BLaER1 treated with 17β-estradiol and CSF1 and Interleukin-3, amounts not matched to agents 10 nM and 100 nM (cell line): Measurements from ENCODE around the gene FYN.

Experiments used
- H3K27ac ChIP-seq, 11 experiments: shearing (Covaris generic); formaldehyde crosslinking; 2 replicates each; pipeline ENCODE4 v1.8.1; 2022
- H3K27me3 ChIP-seq, 11 experiments: shearing (Covaris generic); formaldehyde crosslinking; 2 replicates each; pipeline ENCODE4 v1.8.1; 2022
- H3K36me3 ChIP-seq, 11 experiments: shearing (Covaris generic); formaldehyde crosslinking; 2 replicates each; pipeline ENCODE4 v1.8.1; 2022
- H3K4me1 ChIP-seq, 10 experiments: shearing (Covaris generic); formaldehyde crosslinking; 2 replicates each; pipeline ENCODE4 v1.8.1; 2022
- H3K4me2 ChIP-seq, 11 experiments: shearing (Covaris generic); formaldehyde crosslinking; 2 replicates each; pipeline ENCODE4 v1.8.1; 2022
- H3K4me3 ChIP-seq, 10 experiments: shearing (Covaris generic); formaldehyde crosslinking; 2 replicates each; pipeline ENCODE4 v1.8.1; 2022
- H3K9ac ChIP-seq, 11 experiments: shearing (Covaris generic); formaldehyde crosslinking; 2 replicates each; pipeline ENCODE4 v1.8.1; 2022
- H3K9me3 ChIP-seq, 11 experiments: shearing (Covaris generic); formaldehyde crosslinking; replicated peaks in 1 of 11; 2 replicates each; pipeline ENCODE4 v1.8.1; 2022
- H4K20me1 ChIP-seq, 11 experiments: shearing (Covaris generic); formaldehyde crosslinking; 2 replicates each; pipeline ENCODE4 v1.8.1; 2022
- Cebpa-rat ChIP-seq, 11 experiments: shearing (Covaris generic); IDR thresholded peaks; 2 replicates each; pipeline ENCODE4 v1.8.1; 2022

The FYN gene

DNA sequence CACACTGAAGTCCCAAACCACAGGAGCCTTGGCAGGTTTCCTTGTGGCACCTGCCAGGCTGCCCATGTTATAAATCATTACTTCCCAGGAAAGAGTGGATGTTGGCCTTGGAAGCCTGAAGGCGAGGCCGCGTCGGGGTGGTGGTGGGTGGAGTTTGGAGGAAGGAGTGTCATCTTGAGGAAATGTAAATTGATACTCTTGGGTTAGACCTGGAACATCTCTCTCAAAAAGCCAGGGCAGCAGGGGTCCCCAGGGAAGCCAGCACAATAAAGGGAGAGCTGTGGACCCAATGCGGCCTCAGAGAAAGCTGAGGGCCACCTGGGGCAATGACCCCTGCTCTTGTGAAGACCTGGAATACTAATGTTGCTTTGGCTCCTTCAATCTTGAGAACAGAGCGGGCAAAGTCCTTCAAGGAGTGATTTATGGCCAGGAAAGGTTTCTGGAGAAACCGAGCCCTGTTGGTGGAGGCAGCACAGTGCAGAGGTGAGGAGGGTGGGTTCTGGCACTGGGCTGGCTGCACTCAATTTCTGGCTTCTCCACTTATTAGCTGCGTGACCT is 241.3 kb downstream of the FYN start:
- Histone ChIP-seq H3K27me3 (no peaks in the 10 kb centered on the region), H3K4me2 (peak overlapping the region in 7 of 11 experiments; percentile 1 to 65 (median 7); a peak in 8 of 22 replicates), H3K27ac (no peak overlapping the region), H3K36me3 (no peaks in the 10 kb centered on the region), H3K9ac (no peak overlapping the region), H4K20me1 (no peaks in the 10 kb centered on the region), H3K9me3 (peaks cover 4 to 12% (median 7%) of the 10 kb centered on the region in 11 experiments; a peak in 12 of 22 replicates), H3K4me1 (peaks cover 0 to 33% (median 20%) of the 10 kb centered on the region in 10 experiments; a peak in 15 of 20 replicates), H3K4me3 (no peak overlapping the region)
- no peak for TF ChIP-seq Cebpa-rat (IDR thresholded peaks at IDR 0.05)

DNA sequence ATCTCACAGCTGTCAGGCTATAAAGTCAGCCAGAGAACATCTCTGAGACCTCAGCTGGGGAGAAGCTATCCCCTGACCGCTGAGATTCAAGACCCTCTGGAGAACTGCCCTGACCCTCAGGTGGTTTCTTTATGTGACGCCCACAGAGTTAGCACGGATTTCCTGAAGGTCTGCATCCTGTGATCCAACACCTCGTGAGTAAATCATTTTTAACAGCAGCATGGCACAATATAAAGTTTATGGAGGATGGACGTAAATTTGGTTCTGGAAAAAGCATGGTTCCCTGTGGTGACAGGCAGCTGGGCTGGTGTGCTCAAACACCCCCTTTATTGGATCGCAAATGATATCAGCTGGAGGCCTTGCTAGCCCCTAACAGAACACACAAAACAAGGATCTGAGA is 242.2 kb downstream of the FYN start:
- H3K4me1 ChIP-seq: peaks cover 0 to 33% (median 21%) of the 10 kb centered on the region in 10 experiments; a peak in 15 of 20 replicates
- no peaks in the 10 kb centered on the region for H3K27me3 ChIP-seq
- H3K36me3 ChIP-seq: no peaks in the 10 kb centered on the region
- H3K27ac ChIP-seq: no peak overlapping the region
- H3K4me3 ChIP-seq: no peak overlapping the region
- H3K4me2 ChIP-seq: peak overlapping the region in 8 of 11 experiments; percentile 7 to 65 (median 46); a peak in 14 of 22 replicates
- peaks cover 4 to 12% (median 7%) of the 10 kb centered on the region in 11 experiments; a peak in 12 of 22 replicates for H3K9me3 ChIP-seq
- no peak for TF ChIP-seq Cebpa-rat (IDR thresholded peaks at IDR 0.05)
- H4K20me1 ChIP-seq: no peaks in the 10 kb centered on the region
- H3K9ac ChIP-seq: no peak overlapping the region; a peak in 1 of 22 replicates

DNA sequence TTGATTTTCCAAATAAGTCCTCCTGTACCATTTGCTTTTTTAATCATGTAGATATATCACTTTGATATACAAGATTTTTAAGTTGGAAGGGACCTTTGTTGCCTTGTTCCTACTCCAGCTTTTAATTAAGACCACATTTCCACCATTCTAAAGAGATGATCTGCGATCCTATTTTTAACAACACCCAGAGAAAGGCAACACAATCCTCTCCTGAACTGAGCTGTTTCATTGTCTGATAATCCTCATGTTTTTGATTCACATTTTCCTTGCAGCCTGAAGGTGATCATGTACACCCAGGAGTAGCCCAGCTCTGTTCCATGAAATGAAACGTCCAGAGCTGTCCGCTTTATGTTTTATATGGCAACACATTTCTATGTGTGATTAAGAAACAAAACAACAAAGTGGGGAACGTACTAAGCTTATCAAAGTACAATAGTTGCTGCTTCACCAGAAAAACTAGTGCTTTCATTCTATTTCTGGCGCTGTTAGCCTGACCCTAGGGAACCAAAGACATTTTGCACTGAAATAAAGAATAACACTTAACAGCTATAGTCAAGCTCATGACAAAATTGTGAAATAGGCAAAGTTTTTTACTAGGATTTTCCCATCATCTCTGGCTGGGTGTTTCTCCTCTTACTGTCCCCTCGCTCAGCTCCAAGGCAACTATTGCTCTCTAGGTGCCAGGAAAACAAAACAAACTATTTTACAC is 245.0 kb downstream of the FYN start:
- Histone ChIP-seq H3K9me3 (peaks cover 4 to 12% (median 7%) of the 10 kb centered on the region in 11 experiments; a peak in 12 of 22 replicates), H3K4me2 (peak overlapping the region in 5 of 11 experiments; percentile 4 to 50 (median 20); a peak in 7 of 22 replicates), H3K36me3 (no peaks in the 10 kb centered on the region), H3K4me3 (no peak overlapping the region), H3K27me3 (no peaks in the 10 kb centered on the region), H4K20me1 (no peaks in the 10 kb centered on the region), H3K4me1 (peaks cover 12 to 46% (median 30%) of the 10 kb centered on the region in 10 experiments), H3K9ac (no peak overlapping the region), H3K27ac (no peak overlapping the region)
- TF ChIP-seq Cebpa-rat (IDR thresholded peaks at IDR 0.05): no peak

DNA sequence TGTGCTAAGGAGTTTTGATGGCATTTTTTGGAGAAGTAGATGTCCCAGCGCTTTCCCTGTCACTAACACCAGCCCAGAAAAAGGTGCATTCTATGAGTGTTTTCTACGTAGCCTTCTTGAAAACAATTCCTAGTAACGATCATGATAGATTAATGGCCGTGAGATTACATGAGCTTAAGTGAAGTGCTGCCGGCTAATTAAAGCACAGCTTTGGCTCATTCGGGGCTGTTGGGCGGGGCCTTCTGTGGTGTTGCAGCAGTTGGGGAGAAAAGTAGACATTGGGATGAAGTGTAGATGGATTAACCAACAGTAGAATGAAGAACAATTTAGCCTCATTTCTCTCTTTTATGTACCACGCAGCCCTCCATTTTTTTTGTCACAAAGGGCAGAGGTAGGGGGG is 246.8 kb downstream of the FYN start:
- Histone ChIP-seq H4K20me1 (no peaks in the 10 kb centered on the region), H3K9me3 (peaks cover 4 to 12% (median 7%) of the 10 kb centered on the region in 11 experiments; a peak in 12 of 22 replicates), H3K4me2 (no peak overlapping the region), H3K36me3 (no peaks in the 10 kb centered on the region), H3K27ac (no peak overlapping the region), H3K4me3 (no peak overlapping the region), H3K27me3 (no peaks in the 10 kb centered on the region), H3K4me1 (peaks cover 12 to 36% (median 22%) of the 10 kb centered on the region in 10 experiments), H3K9ac (no peak overlapping the region)
- TF ChIP-seq Cebpa-rat (IDR thresholded peaks at IDR 0.05): no peak

DNA sequence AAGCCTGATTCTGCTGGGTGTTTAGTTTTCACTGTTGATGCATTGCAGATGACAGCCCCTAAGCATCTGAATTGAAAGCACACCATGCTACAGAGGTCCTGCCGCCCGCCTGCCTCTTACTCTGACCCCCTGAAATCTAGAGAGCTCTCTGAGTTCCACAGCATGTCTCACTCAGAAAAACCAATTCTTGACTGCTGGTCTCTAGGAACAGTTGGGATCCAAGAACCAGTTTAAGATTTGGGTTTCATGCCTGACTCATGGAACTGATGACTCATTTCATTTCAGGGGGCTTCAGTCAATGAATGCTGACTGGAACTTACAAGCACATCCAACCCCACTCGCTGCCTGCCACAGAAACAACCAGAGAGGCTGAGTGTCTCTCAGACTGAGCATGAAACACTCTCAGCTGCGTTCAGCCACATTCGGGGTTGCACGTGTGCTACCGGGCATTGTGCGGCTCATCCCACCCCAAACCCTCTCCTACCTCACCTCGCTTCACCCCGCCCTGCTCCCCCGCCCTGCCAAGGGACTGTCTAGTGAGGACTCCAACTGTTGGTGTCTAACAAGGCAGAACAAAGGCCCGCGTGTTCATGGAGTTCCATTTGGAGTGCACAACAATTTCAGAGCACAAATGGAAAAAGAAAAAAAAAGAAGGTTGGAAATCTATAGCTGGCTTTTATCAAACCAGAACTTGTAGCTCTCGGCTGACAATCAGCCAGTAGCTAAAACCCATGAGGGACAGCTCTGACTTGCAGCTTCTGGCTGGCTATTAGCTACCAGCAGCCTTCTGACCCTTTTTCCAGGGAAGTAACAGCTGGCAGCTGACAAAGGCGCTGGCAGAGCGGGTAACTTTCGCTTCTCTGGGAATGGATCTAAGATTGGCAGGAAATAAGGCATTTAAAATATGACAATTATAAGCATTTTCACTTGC is 247.5 kb downstream of the FYN start:
- H3K9me3 ChIP-seq: peaks cover 4 to 12% (median 7%) of the 10 kb centered on the region in 11 experiments; a peak in 12 of 22 replicates
- H3K27ac ChIP-seq: peak overlapping the region in 4 of 11 experiments; percentile 14 to 61 (median 46); a peak in 5 of 22 replicates
- no peak overlapping the region; a peak in 1 of 22 replicates for H3K9ac ChIP-seq
- H3K27me3 ChIP-seq: no peaks in the 10 kb centered on the region
- peak overlapping the region in 4 of 11 experiments; percentile 12 to 64 (median 50); a peak in 6 of 22 replicates for H3K4me2 ChIP-seq
- H3K4me1 ChIP-seq: peaks cover 12 to 32% (median 20%) of the 10 kb centered on the region in 10 experiments
- H3K36me3 ChIP-seq: no peaks in the 10 kb centered on the region
- no peaks in the 10 kb centered on the region for H4K20me1 ChIP-seq
- no peak overlapping the region for H3K4me3 ChIP-seq
- TF ChIP-seq Cebpa-rat (IDR thresholded peaks at IDR 0.05): no peak

DNA sequence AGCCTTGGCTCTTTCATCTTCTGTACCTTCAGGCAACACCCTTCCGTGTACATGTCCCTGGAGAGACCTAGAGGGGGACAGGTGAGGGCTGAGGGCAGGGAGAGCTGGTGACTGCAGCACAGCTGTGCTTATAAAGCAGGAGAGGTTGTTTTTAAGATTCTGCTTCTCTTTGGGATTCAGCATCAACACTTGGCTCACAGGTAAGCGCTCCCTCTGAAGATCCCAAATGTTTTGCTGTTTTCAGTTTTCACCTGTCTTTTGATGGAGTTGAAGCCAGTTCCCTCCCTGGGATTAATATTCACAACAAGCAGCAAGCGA is 248.2 kb downstream of the FYN start:
- H3K4me1 ChIP-seq: peaks cover 16 to 39% (median 26%) of the 10 kb centered on the region in 10 experiments

DNA sequence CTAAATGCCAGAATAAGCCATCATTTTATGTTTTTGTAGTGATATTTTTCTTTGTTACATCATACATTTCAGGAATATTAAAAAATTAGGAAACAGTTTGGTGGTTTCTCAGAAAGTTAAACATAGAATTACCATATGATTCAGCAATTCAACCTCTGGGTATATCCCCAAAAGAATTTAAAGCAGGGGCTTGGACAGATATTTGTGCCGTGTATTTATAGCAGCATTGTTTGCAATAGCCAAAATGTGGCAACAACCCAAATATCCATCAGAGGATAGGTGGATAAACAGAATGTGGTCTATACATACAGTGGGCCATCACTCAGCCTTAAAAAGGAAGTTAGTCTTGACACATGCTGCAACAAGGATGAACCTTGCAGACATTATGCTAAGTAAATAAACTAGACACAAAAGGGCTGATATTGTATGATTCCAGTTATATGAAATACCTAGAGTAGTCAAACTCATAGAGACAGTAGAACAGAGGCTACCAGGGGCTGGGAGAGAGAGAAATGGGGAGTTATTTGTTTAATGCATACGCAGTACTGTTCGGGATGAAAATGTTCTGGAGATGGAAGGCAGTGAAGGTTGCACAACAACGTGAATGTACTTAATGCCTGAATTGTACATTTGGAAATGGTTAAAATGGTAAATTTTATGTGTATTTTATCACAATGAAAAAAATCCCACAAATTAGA is 248.7 kb downstream of the FYN start:
- Histone ChIP-seq H3K4me3 (no peak overlapping the region), H3K4me1 (peaks cover 19 to 44% (median 31%) of the 10 kb centered on the region in 10 experiments), H3K4me2 (peak overlapping the region in 8 of 11 experiments; percentile 7 to 64 (median 26); a peak in 11 of 22 replicates), H3K27ac (peak overlapping the region in 4 of 11 experiments; percentile 14 to 61 (median 46); a peak in 7 of 22 replicates), H4K20me1 (no peaks in the 10 kb centered on the region), H3K9me3 (peaks cover 4 to 9% (median 6%) of the 10 kb centered on the region in 11 experiments; a peak in 12 of 22 replicates), H3K27me3 (no peaks in the 10 kb centered on the region), H3K36me3 (no peaks in the 10 kb centered on the region), H3K9ac (no peak overlapping the region; a peak in 1 of 22 replicates)
- no peak for TF ChIP-seq Cebpa-rat (IDR thresholded peaks at IDR 0.05)

More for the DNA sequence above, 248.2 kb downstream of the FYN start:
- peaks cover 4 to 12% (median 7%) of the 10 kb centered on the region in 11 experiments; a peak in 12 of 22 replicates for H3K9me3 ChIP-seq
- peak overlapping the region in 4 of 11 experiments; percentile 14 to 61 (median 46); a peak in 7 of 22 replicates for H3K27ac ChIP-seq
- H3K4me2 ChIP-seq: peak overlapping the region in 7 of 11 experiments; percentile 7 to 64 (median 38); a peak in 10 of 22 replicates
- no peak for TF ChIP-seq Cebpa-rat (IDR thresholded peaks at IDR 0.05)
- no peak overlapping the region; a peak in 1 of 22 replicates for H3K9ac ChIP-seq
- H3K4me3 ChIP-seq: no peak overlapping the region
- no peaks in the 10 kb centered on the region for H3K36me3 ChIP-seq
- no peaks in the 10 kb centered on the region for H3K27me3 ChIP-seq
- no peaks in the 10 kb centered on the region for H4K20me1 ChIP-seq

DNA sequence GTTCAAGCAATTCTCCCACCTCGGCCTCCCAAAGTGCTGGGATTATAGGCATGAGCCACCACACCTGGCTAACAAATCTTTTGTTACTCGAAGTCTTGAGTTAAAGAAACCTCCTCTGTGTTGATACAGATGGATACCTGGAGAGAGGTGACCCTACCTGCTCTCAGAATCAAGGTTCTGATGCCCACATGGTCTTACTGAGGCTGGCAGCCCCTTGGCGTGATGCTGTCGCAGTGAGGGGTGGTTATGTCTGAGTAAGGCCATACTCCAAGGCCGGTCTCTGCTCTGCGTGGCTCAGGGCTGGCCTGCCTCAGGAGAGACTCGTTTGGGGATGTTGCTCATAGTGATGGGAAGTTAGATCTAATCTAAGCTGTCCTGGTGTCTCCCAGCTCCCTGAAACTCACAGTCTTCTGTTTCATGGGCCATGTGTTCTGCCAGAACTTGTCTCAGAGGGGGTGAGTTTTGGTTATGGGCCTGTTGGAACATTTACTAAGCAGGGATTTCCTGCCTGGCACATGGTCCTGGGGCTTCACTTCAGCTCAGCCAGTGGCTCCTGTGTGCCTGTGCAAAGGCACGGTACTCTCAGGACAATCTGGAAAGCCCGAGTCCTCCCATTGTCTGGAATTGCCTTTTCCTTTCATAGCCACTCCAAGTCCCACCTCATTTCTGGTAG is 250.1 kb downstream of the FYN start:
- no peaks in the 10 kb centered on the region for H4K20me1 ChIP-seq
- H3K36me3 ChIP-seq: no peaks in the 10 kb centered on the region
- no peaks in the 10 kb centered on the region for H3K27me3 ChIP-seq
- H3K4me1 ChIP-seq: peaks cover 19 to 54% (median 41%) of the 10 kb centered on the region in 10 experiments
- no peak overlapping the region for H3K4me2 ChIP-seq
- peak overlapping the region in 2 of 11 experiments; percentile 25 to 44; a peak in 5 of 22 replicates for H3K27ac ChIP-seq
- TF ChIP-seq Cebpa-rat (IDR thresholded peaks at IDR 0.05): no peak
- H3K4me3 ChIP-seq: no peak overlapping the region
- H3K9ac ChIP-seq: no peak overlapping the region
- H3K9me3 ChIP-seq: no peaks in the 10 kb centered on the region
